ENCODE results near the gene TKT.

Gene TKT

DNA sequence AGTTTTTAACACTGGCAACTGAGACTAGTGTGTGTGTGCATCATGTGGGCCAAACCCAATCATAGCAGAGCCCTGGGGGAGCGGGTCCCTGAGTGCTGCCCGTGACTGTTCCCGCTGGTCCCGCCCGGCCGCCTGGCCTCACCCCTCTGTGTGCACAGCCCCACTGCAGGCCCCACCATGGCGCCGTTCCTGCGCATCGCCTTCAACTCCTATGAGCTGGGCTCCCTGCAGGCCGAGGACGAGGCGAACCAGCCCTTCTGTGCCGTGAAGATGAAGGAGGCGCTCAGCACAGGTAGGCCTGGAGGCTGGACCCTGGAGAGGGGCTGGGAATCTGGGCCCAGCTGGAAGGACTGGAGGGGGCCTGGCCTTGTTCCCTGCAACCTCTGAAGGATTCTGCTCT is 77.6 kb downstream of the TKT start:
- no peak for DNase-seq (ENCODE audit: low read depth)

DNA sequence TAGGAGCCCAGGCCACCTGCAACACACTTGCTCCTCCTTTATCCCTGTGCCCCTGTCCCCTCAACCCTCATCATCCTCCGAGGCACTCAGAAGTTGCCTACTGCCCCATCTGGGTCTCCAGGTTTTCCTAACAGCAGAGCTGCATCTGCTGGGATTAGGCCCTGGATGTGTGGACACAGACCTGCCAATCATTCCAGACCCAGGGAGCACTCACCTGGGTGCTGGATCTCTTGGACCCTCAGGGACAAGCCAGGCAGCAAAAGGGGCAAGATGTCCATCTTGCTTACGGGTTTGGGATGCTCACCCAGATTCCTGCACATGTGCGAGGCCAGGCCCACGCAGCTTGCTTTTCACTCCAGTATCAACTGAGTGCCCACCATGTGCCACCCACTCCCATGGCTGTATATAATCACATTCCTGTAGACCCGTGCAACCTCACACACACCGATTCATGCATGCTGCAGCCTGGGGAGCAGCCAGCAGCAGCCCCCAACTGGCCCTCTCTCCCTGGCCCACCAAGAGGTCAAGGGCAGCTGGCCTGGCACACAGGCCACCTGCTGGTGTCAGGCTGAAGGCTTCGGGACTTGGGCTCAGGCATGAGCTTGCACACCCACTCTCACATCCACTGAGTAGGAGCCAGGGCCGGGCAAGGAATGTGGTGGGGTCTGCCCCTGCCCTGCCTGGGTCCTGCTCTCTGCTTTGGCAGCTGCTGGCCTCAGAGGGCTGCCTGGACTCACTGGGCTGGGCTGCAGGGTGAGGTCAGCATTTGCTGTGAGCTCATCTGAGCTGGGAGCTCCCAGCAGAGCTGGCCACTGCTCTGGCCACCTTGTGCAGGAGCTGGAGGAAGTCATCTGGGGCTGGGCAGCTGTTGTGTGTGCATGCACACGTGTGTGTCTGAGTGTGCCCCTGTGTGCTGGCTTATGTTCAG is 79.9 kb downstream of the TKT start:
- peak; percentile 41 for DNase-seq (ENCODE audit: low read depth)
